ENCODE measurements around the gene DLGAP3.

DLGAP3 gene

DNA sequence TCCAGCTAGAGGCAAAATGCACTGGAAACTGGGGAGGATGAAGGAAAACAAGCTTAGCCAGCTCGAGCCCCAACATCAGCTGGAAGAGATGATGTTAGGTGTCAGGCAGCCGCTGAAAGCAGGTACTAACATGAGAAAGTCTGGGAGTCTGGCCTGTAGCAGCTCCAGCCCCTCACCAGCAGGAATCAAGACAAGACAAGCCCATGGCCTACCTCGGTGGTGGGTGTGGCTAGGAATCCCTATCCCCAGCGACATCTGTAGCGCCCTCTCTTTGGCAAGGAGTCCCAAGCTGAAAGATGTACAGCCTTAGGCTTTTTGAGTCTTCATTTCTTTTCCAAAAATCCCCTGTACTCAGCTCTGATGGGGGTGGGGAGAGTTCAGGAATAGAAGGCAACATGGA lies 2.6 kb downstream of the DLGAP3 start:
- no peaks in the 10 kb centered on the region for H3K4me1 ChIP-seq (ENCODE audit: control insufficient read depth, insufficient read depth, low read length)
- no peaks in the 10 kb centered on the region for H3K36me3 ChIP-seq (ENCODE audit: control insufficient read depth, insufficient read depth, low read length)
- no peak overlapping the region for H3K4me3 ChIP-seq (ENCODE audit: low read length)
- peaks cover 22% of the 10 kb centered on the region for H3K27me3 ChIP-seq (ENCODE audit: control insufficient read depth, insufficient read depth, low read length)
- no peak overlapping the region for H3K9ac ChIP-seq (ENCODE audit: low read length)
- H3K27ac ChIP-seq (ENCODE audit: low read depth, low read length): no peak overlapping the region

DNA sequence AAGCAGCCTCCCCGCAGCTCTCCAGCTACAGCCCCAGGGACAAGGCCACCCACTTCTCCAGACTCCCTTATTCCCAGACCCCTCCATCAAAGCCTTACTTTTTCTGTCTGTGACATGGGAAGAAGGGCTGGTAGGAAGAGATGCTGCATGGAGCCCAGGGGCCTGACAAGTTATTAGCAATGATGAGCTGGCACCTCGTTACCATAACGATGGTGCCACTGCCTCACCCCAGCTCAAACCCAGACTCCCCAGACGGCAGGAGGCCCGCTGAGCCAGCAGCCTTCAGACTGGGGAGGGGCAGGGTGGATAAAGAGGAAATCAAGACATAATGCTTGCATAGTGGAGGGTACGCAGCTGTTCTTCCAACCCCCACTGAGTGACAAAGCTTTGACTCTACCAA lies 3.3 kb downstream of the DLGAP3 start:
- Histone ChIP-seq H3K27me3 (ENCODE audit: control insufficient read depth, insufficient read depth, low read length) (peaks cover 22% of the 10 kb centered on the region), H3K27ac (ENCODE audit: low read depth, low read length) (no peak overlapping the region), H3K4me3 (ENCODE audit: low read length) (no peak overlapping the region), H3K36me3 (ENCODE audit: control insufficient read depth, insufficient read depth, low read length) (no peaks in the 10 kb centered on the region), H3K4me1 (ENCODE audit: control insufficient read depth, insufficient read depth, low read length) (no peaks in the 10 kb centered on the region), H3K9ac (ENCODE audit: low read length) (no peak overlapping the region)

DNA sequence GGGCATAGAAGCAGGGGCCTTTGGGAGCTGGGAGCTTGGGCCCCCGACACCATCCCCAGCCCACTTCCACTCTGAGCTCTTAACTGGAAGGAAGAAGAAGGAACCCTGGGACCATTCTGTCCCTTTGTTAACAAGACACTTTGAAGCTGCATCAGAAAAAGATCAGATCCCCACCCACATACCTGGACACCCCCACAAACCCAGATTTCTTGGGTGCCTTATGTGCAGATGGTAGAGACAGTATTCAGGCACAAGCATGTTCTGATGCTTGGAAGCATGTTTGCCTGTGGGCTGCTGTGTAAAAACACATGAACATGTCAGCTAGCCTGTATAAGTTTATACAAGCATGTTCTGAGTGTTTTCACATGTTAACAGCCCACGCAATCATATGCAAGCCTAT lies 3.7 kb downstream of the DLGAP3 start:
- no peak overlapping the region for H3K4me3 ChIP-seq (ENCODE audit: low read length)
- H3K4me1 ChIP-seq (ENCODE audit: control insufficient read depth, insufficient read depth, low read length): no peaks in the 10 kb centered on the region
- H3K27me3 ChIP-seq (ENCODE audit: control insufficient read depth, insufficient read depth, low read length): peaks cover 19% of the 10 kb centered on the region
- no peak overlapping the region for H3K9ac ChIP-seq (ENCODE audit: low read length)
- H3K27ac ChIP-seq (ENCODE audit: low read depth, low read length): no peak overlapping the region
- no peaks in the 10 kb centered on the region for H3K36me3 ChIP-seq (ENCODE audit: control insufficient read depth, insufficient read depth, low read length)

DNA sequence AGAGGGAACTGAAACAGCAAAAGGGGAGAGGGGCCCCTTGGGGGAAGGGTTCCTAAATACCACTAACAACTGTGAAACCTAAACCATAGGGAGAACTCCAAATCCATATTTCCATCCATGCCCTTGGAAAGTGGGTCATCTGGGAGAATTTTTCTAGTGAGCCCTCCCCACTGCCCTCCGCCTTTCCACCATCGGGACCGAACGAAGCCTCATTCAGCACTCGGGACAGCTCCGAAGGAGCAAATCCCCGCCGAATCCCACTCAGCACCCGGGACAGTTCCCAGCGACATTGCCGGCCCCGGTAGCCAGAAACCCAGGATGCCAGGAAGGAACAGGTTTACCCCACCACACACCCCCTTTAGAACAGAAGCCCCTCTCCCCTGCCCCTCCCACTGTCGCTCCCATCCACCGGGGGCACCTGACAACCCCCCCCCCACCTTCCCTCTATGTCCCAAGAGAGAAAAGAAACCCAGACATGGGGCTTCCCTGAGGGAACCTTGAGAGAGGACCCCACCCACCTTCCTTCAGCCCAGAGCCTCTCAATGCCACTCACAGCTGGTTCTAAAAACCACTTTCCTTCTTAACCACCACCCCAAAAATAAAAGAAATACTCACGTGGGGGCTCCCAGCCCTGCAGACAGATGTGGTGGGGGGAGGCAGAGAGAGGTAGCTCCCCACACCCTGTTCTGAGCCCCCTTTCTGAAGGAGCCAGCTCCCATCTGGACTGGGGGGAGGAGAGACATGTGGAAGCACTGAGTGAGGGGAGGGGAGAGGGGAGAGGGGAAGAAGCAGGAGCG lies 4.5 kb downstream of the DLGAP3 start:
- H3K4me3 ChIP-seq (ENCODE audit: low read length): no peak overlapping the region
- H3K27me3 ChIP-seq (ENCODE audit: control insufficient read depth, insufficient read depth, low read length): peaks cover 19% of the 10 kb centered on the region

DNA sequence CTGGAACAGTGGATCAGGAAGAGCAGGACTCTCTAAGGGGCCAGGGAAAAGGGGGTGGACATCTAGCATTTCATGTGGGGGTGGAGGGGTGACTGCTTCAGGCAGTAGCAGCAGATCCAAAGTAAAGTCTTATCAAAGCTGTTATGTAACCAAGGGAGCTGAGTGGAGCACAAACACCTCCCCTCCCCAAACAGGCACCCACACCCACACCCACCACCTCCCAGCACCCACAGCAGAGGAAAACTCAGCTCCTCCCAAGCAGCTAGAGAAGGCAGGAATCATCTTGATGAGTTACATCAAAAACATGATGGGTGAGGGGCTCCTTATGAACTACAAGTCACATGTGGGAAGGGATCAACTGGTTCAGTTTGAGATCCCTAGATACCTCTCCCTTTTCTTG lies 6.0 kb downstream of the DLGAP3 start:
- no peak overlapping the region for H3K4me3 ChIP-seq (ENCODE audit: low read length)
- H3K9ac ChIP-seq (ENCODE audit: low read length): no peak overlapping the region
- peaks cover 13% of the 10 kb centered on the region for H3K27me3 ChIP-seq (ENCODE audit: control insufficient read depth, insufficient read depth, low read length)
- no peaks in the 10 kb centered on the region for H3K4me1 ChIP-seq (ENCODE audit: control insufficient read depth, insufficient read depth, low read length)
- H3K27ac ChIP-seq (ENCODE audit: low read depth, low read length): no peak overlapping the region
- H3K36me3 ChIP-seq (ENCODE audit: control insufficient read depth, insufficient read depth, low read length): no peaks in the 10 kb centered on the region

More for the DNA sequence above, 4.5 kb downstream of the DLGAP3 start:
- no peak overlapping the region for H3K9ac ChIP-seq (ENCODE audit: low read length)
- no peaks in the 10 kb centered on the region for H3K36me3 ChIP-seq (ENCODE audit: control insufficient read depth, insufficient read depth, low read length)
- no peaks in the 10 kb centered on the region for H3K4me1 ChIP-seq (ENCODE audit: control insufficient read depth, insufficient read depth, low read length)
- no peak overlapping the region for H3K27ac ChIP-seq (ENCODE audit: low read depth, low read length)

DNA sequence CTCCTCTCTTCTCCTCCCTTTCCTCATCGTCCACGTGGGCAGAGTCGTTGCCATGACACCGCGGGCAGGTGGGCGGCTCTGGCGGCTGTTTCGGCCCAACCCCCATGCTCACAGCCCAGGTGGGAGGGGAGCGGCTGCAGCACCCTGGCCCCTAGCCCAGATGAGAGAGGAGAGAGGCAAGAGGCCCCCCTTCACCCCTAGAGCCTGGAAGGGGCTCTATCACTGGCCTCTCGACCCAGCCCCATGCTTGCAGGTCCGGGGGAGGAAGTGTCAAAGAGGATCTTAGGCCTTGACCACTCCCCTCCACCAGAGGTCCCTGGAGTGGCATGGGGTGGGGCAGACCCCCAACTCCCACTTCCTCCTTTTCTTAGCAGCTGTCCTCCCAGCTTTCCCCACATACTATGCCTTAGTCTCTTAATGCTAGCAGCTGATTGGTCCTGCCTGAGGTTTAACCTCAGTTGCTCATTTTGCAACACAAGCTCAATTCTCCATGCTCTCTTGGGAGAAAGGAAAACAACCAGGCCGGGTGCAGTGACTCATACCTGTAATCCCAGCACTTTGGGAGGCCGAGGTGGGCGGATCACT lies 10.4 kb downstream of the DLGAP3 start:
- Histone ChIP-seq H3K27ac (ENCODE audit: low read depth, low read length) (no peak overlapping the region), H3K36me3 (ENCODE audit: control insufficient read depth, insufficient read depth, low read length) (no peaks in the 10 kb centered on the region), H3K4me3 (ENCODE audit: low read length) (no peak overlapping the region), H3K4me1 (ENCODE audit: control insufficient read depth, insufficient read depth, low read length) (no peaks in the 10 kb centered on the region), H3K9ac (ENCODE audit: low read length) (no peak overlapping the region), H3K27me3 (ENCODE audit: control insufficient read depth, insufficient read depth, low read length) (peaks cover 2% of the 10 kb centered on the region)

DNA sequence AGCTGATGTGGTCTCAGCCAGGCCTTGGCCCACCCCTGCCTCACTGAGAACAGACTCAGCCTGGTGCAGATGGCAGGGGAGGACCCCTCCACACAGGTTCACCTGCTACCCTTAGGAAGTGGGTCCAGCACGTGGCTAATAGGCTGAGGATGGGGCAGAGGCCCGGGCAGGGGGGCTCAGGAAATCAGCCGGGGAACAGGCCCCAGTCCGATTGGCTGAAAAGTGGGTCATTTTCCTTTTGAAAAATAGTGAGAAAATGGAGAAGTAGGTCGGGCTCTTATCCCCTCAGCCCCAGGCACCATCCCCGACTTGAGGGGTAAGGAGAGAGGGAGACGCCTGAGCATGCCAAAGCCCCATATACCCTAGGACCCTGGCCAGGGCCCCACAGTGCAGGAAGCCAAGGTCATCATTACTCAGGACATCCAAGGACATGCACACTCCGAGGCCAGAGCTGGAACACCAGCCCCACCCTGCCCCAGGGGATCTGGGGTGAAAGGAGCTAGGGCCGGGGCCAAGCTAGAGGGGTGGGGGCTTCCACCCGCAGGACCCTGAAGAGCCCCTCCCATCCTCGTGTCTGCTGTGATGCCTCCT lies 11.0 kb downstream of the DLGAP3 start:
- Histone ChIP-seq H3K27ac (ENCODE audit: low read depth, low read length) (no peak overlapping the region), H3K27me3 (ENCODE audit: control insufficient read depth, insufficient read depth, low read length) (peaks cover 2% of the 10 kb centered on the region), H3K4me3 (ENCODE audit: low read length) (no peak overlapping the region), H3K9ac (ENCODE audit: low read length) (no peak overlapping the region), H3K4me1 (ENCODE audit: control insufficient read depth, insufficient read depth, low read length) (no peaks in the 10 kb centered on the region), H3K36me3 (ENCODE audit: control insufficient read depth, insufficient read depth, low read length) (no peaks in the 10 kb centered on the region)

DNA sequence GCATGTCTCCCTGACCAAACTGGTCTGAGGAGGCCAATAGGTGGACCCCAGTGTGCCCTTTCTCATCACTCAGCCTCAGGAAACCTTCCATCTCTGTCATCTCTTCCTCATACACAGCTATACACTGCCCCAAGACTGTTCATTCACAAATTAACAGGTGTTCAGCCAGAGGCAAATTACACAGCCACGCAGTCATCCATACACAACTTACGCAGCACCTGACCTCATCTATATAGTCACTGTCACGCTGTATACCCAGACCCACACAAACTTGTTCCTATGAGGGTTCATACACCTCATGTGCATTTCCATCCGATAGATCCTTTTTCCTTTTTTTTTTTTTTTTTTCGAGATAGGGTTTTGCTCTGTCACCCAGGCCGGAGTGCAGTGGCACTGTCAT lies 12.4 kb downstream of the DLGAP3 start:
- Histone ChIP-seq H3K9ac (ENCODE audit: low read length) (no peak overlapping the region), H3K27me3 (ENCODE audit: control insufficient read depth, insufficient read depth, low read length) (peaks cover 2% of the 10 kb centered on the region), H3K4me1 (ENCODE audit: control insufficient read depth, insufficient read depth, low read length) (no peaks in the 10 kb centered on the region), H3K4me3 (ENCODE audit: low read length) (no peak overlapping the region), H3K36me3 (ENCODE audit: control insufficient read depth, insufficient read depth, low read length) (no peaks in the 10 kb centered on the region), H3K27ac (ENCODE audit: low read depth, low read length) (no peak overlapping the region)

DNA sequence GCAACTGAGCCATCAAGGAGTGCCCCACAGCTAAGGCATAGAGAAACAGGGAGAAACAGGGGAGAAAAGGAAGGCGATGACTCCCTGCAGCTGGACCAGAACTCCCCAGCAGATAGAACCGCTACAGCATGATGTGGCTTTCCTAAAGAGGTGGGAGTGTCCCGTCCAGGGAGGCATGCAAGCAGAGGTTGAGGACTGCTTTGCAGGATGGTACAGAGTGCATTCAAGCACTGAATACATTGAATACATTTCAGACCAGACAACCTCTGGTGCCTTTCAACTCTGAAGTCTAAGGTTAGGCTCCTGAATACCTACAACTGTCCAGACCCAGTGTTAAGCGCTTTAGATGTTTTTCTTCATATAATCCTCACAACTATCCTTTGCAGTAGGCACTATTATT lies 13.3 kb downstream of the DLGAP3 start:
- Histone ChIP-seq H3K27ac (ENCODE audit: low read depth, low read length) (no peak overlapping the region), H3K36me3 (ENCODE audit: control insufficient read depth, insufficient read depth, low read length) (no peaks in the 10 kb centered on the region), H3K27me3 (ENCODE audit: control insufficient read depth, insufficient read depth, low read length) (peaks cover 2% of the 10 kb centered on the region), H3K4me3 (ENCODE audit: low read length) (no peak overlapping the region), H3K4me1 (ENCODE audit: control insufficient read depth, insufficient read depth, low read length) (no peaks in the 10 kb centered on the region), H3K9ac (ENCODE audit: low read length) (no peak overlapping the region)

DNA sequence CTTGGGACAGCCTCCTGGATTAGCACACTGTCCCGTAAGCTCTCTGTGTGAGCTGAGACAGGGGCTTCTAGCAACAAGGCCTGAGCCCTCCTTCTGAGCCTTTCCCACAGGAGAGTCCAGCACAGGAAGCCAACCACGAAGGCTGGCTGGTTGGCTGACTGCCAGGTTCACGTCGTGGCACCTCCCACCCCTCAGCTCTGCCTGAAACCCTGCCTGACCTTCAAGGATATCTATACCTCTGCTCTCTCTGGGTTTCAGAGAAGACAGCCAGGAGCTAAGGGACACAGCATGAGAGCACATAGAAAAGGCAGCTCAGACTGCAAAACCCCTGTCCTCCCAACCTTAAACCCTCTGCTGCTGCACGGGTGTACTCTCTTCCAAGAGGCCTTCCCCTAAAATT lies 13.9 kb downstream of the DLGAP3 start:
- H3K27ac ChIP-seq (ENCODE audit: low read depth, low read length): no peak overlapping the region
- H3K27me3 ChIP-seq (ENCODE audit: control insufficient read depth, insufficient read depth, low read length): peaks cover 2% of the 10 kb centered on the region
- H3K36me3 ChIP-seq (ENCODE audit: control insufficient read depth, insufficient read depth, low read length): no peaks in the 10 kb centered on the region
- H3K9ac ChIP-seq (ENCODE audit: low read length): no peak overlapping the region
- H3K4me1 ChIP-seq (ENCODE audit: control insufficient read depth, insufficient read depth, low read length): no peaks in the 10 kb centered on the region
- no peak overlapping the region for H3K4me3 ChIP-seq (ENCODE audit: low read length)

DNA sequence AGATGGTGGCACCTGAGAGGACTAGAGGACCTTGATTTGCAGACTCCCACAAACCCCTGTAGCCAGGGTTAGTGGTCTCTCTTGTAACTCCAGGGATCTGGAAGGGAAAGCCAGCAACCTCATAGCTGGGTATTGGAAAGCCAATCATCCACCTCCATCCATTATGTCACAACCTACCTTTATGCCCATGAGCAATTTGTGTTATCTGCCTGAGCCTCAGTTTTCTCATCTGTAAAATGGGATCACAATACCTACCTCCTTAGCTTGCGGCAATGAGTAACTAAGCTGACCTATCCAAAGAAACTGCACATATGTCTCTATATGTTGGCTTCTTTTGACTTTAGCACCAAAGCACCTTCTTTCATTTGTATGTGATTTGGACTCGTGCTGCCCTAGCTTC lies 14.5 kb downstream of the DLGAP3 start:
- Histone ChIP-seq H3K27ac (ENCODE audit: low read depth, low read length) (no peak overlapping the region), H3K36me3 (ENCODE audit: control insufficient read depth, insufficient read depth, low read length) (no peaks in the 10 kb centered on the region), H3K9ac (ENCODE audit: low read length) (no peak overlapping the region), H3K27me3 (ENCODE audit: control insufficient read depth, insufficient read depth, low read length) (peaks cover 2% of the 10 kb centered on the region), H3K4me1 (ENCODE audit: control insufficient read depth, insufficient read depth, low read length) (no peaks in the 10 kb centered on the region), H3K4me3 (ENCODE audit: low read length) (no peak overlapping the region)

DNA sequence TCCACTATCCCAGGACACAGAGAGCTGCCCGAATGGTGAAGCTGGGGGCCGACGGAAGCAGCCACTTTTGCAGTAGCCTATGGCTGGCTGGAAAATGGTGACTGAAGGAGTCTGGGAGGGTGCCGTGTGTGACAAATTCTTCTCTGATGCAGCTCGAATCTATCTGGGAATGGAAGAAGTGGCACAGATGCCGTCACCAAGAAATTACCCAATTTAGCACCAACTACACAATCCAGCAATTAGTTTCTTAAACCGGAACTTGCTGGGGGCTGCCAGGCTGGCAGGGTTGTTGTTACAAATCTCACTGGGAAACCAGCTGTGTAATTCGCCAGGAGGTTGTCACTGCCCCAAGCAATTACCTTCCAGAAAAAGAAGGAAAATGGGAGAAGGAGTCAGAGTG lies 18.0 kb downstream of the DLGAP3 start:
- Histone ChIP-seq H3K36me3 (ENCODE audit: control insufficient read depth, insufficient read depth, low read length) (no peaks in the 10 kb centered on the region), H3K27ac (ENCODE audit: low read depth, low read length) (no peak overlapping the region), H3K27me3 (ENCODE audit: control insufficient read depth, insufficient read depth, low read length) (no peaks in the 10 kb centered on the region), H3K9ac (ENCODE audit: low read length) (no peak overlapping the region), H3K4me3 (ENCODE audit: low read length) (no peak overlapping the region), H3K4me1 (ENCODE audit: control insufficient read depth, insufficient read depth, low read length) (no peaks in the 10 kb centered on the region)

DNA sequence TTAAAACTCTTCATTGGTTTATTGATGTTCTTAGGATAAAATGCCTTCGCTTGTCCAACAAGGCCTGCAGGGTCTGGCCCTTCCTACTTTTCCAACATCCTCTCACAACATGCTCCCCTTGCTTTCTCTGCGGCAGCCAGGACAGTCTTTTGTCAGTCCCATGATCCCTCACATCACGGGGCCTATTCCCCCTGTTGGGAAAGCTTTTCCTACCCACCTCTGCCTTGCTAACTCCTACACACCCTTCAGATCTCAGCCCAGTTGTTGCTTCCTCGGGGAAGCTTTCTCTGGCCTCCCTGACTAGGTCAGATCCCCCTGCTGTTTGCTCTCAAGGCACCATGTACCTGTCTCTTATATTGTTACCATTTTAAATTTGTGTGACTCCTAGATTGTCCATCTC lies 19.0 kb downstream of the DLGAP3 start:
- Histone ChIP-seq H3K27ac (ENCODE audit: low read depth, low read length) (no peak overlapping the region), H3K9ac (ENCODE audit: low read length) (no peak overlapping the region), H3K4me3 (ENCODE audit: low read length) (no peak overlapping the region), H3K36me3 (ENCODE audit: control insufficient read depth, insufficient read depth, low read length) (no peaks in the 10 kb centered on the region), H3K4me1 (ENCODE audit: control insufficient read depth, insufficient read depth, low read length) (no peaks in the 10 kb centered on the region), H3K27me3 (ENCODE audit: control insufficient read depth, insufficient read depth, low read length) (no peaks in the 10 kb centered on the region)
